Activated naive CD8-positive, alpha-beta T cell treated with anti-CD3 and anti-CD28 coated beads, Interleukin-2, amount 10 ng/mL, durations not matched to agents 7 days and 5 days (primary cell): ENCODE results near the gene BCL3. TPM values are rescaled to one million over a fixed set of nuclear protein-coding genes. Genes with fewer than 3 reads are reported as not detected.
"Not testable (repeated sequence)": the region's sequence is repeated elsewhere in the genome, so short reads cannot be mapped to it uniquely, and the experiment has no call there.

Experiments used
- ATAC-seq: fragments of 150-1000 bp; cut with Tn5 transposase; one replicate; pipeline ENCODE4 v1.10.0; 2021; ENCODE audit warnings: low read depth, moderate library complexity
- POLR2A ChIA-PET: fragments of 350-600 bp; sonication (Branson Sonifier 250); formaldehyde crosslinking; loops from one replicate; lab custom pipeline; 2021; ENCODE audit warnings: antibody characterized with exemption; lab: Charles Lee
- DNase-seq: peaks from one replicate; pipeline ENCODE4 v3.0.0; 2021
- H3K27ac Mint-ChIP-seq: one replicate; pipeline ENCODE4 v1.8.0; 2022; ENCODE audit warnings: mild to moderate bottlenecking, mixed read lengths
- H3K27me3 Mint-ChIP-seq: one replicate; pipeline ENCODE4 v1.8.0; 2022; ENCODE audit warnings: mild to moderate bottlenecking, moderate library complexity, mixed read lengths
- H3K36me3 Mint-ChIP-seq: one replicate; pipeline ENCODE4 v1.8.0; 2021; ENCODE audit warnings: mild to moderate bottlenecking, mixed read lengths
- H3K4me1 Mint-ChIP-seq: one replicate; pipeline ENCODE4 v1.8.0; 2021; ENCODE audit warnings: mixed read lengths
- H3K4me3 Mint-ChIP-seq: one replicate; pipeline ENCODE4 v1.8.0; 2022; ENCODE audit warnings: mild to moderate bottlenecking, moderate library complexity, mixed read lengths
- H3K9me3 Mint-ChIP-seq: one replicate; pipeline ENCODE4 v1.8.0; 2021; ENCODE audit warnings: mixed read lengths
- total RNA-seq, 2 experiments: library from RNA; stranded (reverse); gene quantifications; one replicate each; pipeline ENCODE4 v1.2.3, GENCODE V29; 2021

The BCL3 gene
- total RNA-seq, 2 experiments from 2014 or later = 25.0 to 28.8 TPM

- H3K27ac Mint-ChIP-seq, H3K36me3 Mint-ChIP-seq, H3K4me1 Mint-ChIP-seq, POLR2A ChIA-PET, H3K4me3 Mint-ChIP-seq, ATAC-seq, H3K27me3 Mint-ChIP-seq, DNase-seq, H3K9me3 Mint-ChIP-seq: not testable (repeated sequence)
These were observed 33.2 kb downstream of the BCL3 start for GRCh38 chr19:44781694-44782093.

GRCh38 chr19:44782729-44783128 lies 34.2 kb downstream of the BCL3 start:
- Mint-ChIP-seq H3K27me3 (no peaks in the 10 kb centered on the region), H3K27ac (no peak overlapping the region), H3K9me3 (no peaks in the 10 kb centered on the region), H3K36me3 (no peaks in the 10 kb centered on the region), H3K4me1 (peaks cover 7% of the 10 kb centered on the region), H3K4me3 (no peak overlapping the region)
- no peak for ATAC-seq
- POLR2A ChIA-PET = interaction anchor here (0.6 to 0.9 kb wide), 2 partner anchors 14 to 216 kb away, joined by 3 to 4 read pairs; no protein-coding TSS in a partner anchor
- DNase-seq = no peak

GRCh38 chr19:44783545-44783944 lies 35.0 kb downstream of the BCL3 start:
- Mint-ChIP-seq H3K27ac (no peak overlapping the region), H3K9me3 (no peaks in the 10 kb centered on the region), H3K36me3 (no peaks in the 10 kb centered on the region), H3K4me3 (no peak overlapping the region), H3K4me1 (peaks cover 7% of the 10 kb centered on the region), H3K27me3 (no peaks in the 10 kb centered on the region)
- POLR2A ChIA-PET = interaction anchor here (0.9 kb wide), 1 partner anchor 13 kb away, joined by 3 read pairs; no protein-coding TSS in a partner anchor
- ATAC-seq (no peak), DNase-seq (no peak)

DNA sequence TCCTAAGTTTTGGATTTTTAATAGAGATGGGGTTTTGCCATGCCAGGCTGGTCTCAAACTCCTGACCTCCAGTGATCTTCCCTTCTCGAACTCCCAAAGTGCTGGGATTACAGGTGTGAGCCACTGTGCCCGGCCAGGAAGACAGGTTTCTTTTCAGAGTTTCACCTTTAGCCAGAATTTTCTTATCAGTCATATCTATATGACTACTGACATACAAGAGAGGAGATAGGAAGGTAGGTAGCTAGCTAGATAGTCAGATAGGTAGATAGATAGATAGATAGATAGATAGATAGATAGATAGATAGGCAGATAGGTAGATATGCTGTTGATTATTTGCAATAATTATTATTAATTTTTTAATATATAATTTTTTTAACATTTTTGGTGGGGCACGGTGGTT lies 36.8 kb downstream of the BCL3 start:
- peaks cover 7% of the 10 kb centered on the region for H3K4me1 Mint-ChIP-seq
- H3K27me3 Mint-ChIP-seq = no peaks in the 10 kb centered on the region
- DNase-seq (no peak), ATAC-seq (no peak)
- no peaks in the 10 kb centered on the region for H3K36me3 Mint-ChIP-seq
- H3K9me3 Mint-ChIP-seq = no peaks in the 10 kb centered on the region
- no peak overlapping the region for H3K4me3 Mint-ChIP-seq
- no peak overlapping the region for H3K27ac Mint-ChIP-seq
- POLR2A ChIA-PET = no interaction called here

GRCh38 chr19:44785993-44786392 lies 37.5 kb downstream of the BCL3 start:
- Mint-ChIP-seq H3K9me3 (no peaks in the 10 kb centered on the region), H3K4me1 (peaks cover 7% of the 10 kb centered on the region), H3K27ac (no peak overlapping the region), H3K4me3 (no peak overlapping the region), H3K36me3 (no peaks in the 10 kb centered on the region), H3K27me3 (no peaks in the 10 kb centered on the region)
- ATAC-seq (no peak), DNase-seq (no peak)
- POLR2A ChIA-PET = no interaction called here

- DNase-seq = no peak
- Mint-ChIP-seq H3K4me1 (peaks cover 7% of the 10 kb centered on the region), H3K9me3 (no peaks in the 10 kb centered on the region), H3K4me3 (no peak overlapping the region), H3K36me3 (no peaks in the 10 kb centered on the region), H3K27me3 (no peaks in the 10 kb centered on the region), H3K27ac (no peak overlapping the region)
- POLR2A ChIA-PET = no interaction called here
- no peak for ATAC-seq
These were observed 40.5 kb downstream of the BCL3 start for GRCh38 chr19:44788971-44789370.

DNA sequence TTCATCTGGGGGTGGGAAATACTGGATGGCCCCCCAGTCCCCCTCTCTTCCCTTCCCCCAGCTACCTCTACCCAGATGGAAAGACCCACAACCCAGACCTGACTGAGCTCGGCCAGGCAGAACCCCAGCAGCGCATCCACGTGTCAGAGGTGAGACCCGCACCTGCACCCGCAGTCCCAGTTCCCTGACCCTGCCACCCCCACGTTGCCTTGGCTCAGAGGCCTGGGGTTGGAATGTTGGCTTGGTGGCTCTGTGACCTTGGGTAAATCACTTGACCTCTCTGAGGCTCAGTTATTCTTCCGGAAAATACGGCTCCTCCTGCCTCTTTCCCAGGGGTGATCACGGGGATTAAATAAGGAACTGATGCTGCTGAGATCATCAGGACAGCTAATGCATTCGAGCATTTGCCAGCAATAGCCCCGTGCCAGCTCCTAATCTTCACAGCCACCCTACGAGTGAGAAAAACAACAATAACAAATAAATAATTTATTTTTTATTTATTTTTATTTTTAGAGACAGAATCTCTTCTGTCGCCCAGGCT lies 41.5 kb downstream of the BCL3 start:
- POLR2A ChIA-PET = no interaction called here
- no peaks in the 10 kb centered on the region for H3K9me3 Mint-ChIP-seq
- H3K27ac Mint-ChIP-seq = no peak overlapping the region
- no peaks in the 10 kb centered on the region for H3K36me3 Mint-ChIP-seq
- ATAC-seq (no peak), DNase-seq (no peak)
- H3K4me1 Mint-ChIP-seq = no peaks in the 10 kb centered on the region
- no peaks in the 10 kb centered on the region for H3K27me3 Mint-ChIP-seq
- H3K4me3 Mint-ChIP-seq = no peak overlapping the region

- Mint-ChIP-seq H3K36me3 (no peaks in the 10 kb centered on the region), H3K4me1 (peaks cover 13% of the 10 kb centered on the region), H3K4me3 (no peak overlapping the region), H3K9me3 (no peaks in the 10 kb centered on the region), H3K27ac (no peak overlapping the region), H3K27me3 (no peaks in the 10 kb centered on the region)
- DNase-seq = no peak
- POLR2A ChIA-PET = no interaction called here
- ATAC-seq = no peak
These were observed 43.8 kb downstream of the BCL3 start for GRCh38 chr19:44792281-44792680.

DNA sequence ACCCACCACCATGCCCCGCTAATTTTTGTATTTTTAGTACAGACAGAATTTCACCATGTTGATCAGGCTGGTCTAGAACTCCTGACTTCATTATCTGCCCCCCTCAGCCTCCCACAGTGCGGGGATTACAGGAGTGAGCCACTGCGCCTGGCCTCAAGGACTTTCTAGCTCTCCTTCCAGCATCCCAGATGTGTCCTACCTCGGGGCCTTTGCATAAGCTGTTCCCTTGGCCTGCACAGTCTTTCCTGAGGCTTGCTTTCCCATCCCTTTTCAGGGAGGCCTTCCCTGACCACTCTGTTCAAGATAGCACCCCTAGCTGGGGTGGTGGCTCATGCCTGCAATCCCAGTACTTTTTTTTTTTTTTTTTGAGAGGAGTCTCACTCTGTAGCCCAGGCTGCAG lies 46.1 kb downstream of the BCL3 start:
- Mint-ChIP-seq H3K27me3 (no peaks in the 10 kb centered on the region), H3K9me3 (no peaks in the 10 kb centered on the region), H3K4me3 (no peak overlapping the region), H3K27ac (no peak overlapping the region), H3K4me1 (peaks cover 16% of the 10 kb centered on the region), H3K36me3 (no peaks in the 10 kb centered on the region)
- POLR2A ChIA-PET = no interaction called here
- DNase-seq (no peak), ATAC-seq (no peak)

- Mint-ChIP-seq H3K9me3 (no peaks in the 10 kb centered on the region), H3K4me1 (peaks cover 18% of the 10 kb centered on the region), H3K4me3 (no peak overlapping the region), H3K27me3 (no peaks in the 10 kb centered on the region), H3K27ac (no peak overlapping the region), H3K36me3 (no peaks in the 10 kb centered on the region)
- no peak for ATAC-seq
- DNase-seq = no peak
- POLR2A ChIA-PET = no interaction called here
These were observed 47.0 kb downstream of the BCL3 start for GRCh38 chr19:44795398-44795987.

GRCh38 chr19:44796701-44797115 lies 48.2 kb downstream of the BCL3 start:
- H3K27ac Mint-ChIP-seq = peak overlapping the region; percentile 83
- no peaks in the 10 kb centered on the region for H3K9me3 Mint-ChIP-seq
- ATAC-seq = no peak
- peak overlapping the region; percentile 61 for H3K4me3 Mint-ChIP-seq
- POLR2A ChIA-PET = interaction anchor here (0.5 kb wide), 1 partner anchor 14 kb away, joined by 3 read pairs; no protein-coding TSS in a partner anchor
- no peaks in the 10 kb centered on the region for H3K36me3 Mint-ChIP-seq
- peaks cover 18% of the 10 kb centered on the region for H3K4me1 Mint-ChIP-seq
- no peak for DNase-seq
- no peaks in the 10 kb centered on the region for H3K27me3 Mint-ChIP-seq

DNA sequence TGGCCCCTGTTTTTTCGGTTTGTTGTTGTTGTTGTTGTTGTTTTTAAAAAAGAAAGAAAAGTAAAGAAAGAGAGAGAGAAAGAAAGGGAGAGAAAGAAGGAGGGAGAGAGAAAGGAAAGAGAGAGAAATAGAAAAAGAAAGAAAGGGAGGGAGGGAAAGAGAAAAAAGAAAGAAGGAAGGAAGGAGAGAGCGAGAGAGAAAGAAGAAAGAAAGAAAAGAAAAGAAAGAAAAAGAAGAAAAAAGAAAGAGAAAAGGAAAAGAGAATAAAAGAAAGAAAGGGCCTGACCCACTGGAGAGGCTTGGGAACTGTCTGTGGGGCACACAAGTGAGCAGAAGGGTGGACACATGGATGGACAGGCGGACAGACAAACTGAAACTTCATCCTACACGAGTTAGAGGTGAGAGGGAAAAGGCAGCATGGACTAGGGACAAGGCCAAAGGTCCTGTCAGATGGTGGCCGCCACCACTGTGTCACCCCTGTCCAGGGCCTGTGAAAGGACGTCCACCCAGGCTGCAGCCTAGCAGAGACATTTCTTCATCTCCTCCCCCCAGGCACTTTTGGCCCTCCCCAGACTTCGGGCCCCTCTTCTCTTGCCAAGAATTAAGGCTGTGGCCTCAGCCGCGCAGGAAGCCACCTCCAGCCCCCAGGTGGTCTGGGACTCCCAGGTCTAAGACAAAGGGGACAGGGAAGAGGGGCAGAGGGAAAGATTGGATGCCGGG lies 51.3 kb downstream of the BCL3 start:
- POLR2A ChIA-PET = no interaction called here
- H3K36me3 Mint-ChIP-seq = no peaks in the 10 kb centered on the region
- peaks cover 5% of the 10 kb centered on the region for H3K27me3 Mint-ChIP-seq
- no peaks in the 10 kb centered on the region for H3K9me3 Mint-ChIP-seq
- DNase-seq (no peak), ATAC-seq (no peak)
- H3K4me1 Mint-ChIP-seq = peaks cover 18% of the 10 kb centered on the region
- no peak overlapping the region for H3K27ac Mint-ChIP-seq
- H3K4me3 Mint-ChIP-seq = peak overlapping the region; percentile 37

GRCh38 chr19:44800461-44800860 lies 52.0 kb downstream of the BCL3 start:
- DNase-seq (peak; percentile 94), ATAC-seq (peak; percentile 99)
- Mint-ChIP-seq H3K27me3 (peaks cover 5% of the 10 kb centered on the region), H3K36me3 (no peaks in the 10 kb centered on the region), H3K4me3 (no peak overlapping the region), H3K4me1 (peaks cover 18% of the 10 kb centered on the region), H3K27ac (peak overlapping the region; percentile 61), H3K9me3 (no peaks in the 10 kb centered on the region)
- POLR2A ChIA-PET = no interaction called here
